ENCODE results near the gene BMAL1.

DNA sequence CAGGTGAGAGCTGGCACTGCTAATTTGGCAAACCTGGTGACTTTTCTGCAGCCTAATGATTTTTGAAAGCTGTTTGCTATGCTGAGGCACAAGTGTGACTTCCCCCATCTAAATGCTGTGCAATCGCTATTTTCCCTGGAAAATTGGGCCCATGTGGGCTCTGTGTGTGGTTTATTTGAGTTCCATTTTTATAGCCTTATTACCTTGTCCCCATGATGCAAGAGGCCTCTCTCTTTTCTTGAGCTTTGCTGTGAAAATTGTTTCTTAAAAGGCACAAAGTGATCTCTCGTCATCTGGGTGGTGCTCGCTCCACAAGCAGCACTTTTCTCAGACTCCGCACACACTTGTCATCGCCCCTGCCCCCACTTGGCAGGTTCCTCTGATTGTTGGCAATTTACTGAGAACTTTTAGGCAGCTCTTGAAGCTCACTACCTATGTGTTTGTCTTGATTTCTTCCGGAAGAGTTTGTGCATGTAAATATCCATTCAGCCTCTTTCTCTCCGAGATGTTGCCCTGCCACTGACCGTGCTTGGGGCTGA is 24.9 kb downstream of the BMAL1 start:
- TF ChIP-seq POLR2A (IDR thresholded peaks at IDR 0.05) = no peak
- TF ChIP-seq, protein P1, sequence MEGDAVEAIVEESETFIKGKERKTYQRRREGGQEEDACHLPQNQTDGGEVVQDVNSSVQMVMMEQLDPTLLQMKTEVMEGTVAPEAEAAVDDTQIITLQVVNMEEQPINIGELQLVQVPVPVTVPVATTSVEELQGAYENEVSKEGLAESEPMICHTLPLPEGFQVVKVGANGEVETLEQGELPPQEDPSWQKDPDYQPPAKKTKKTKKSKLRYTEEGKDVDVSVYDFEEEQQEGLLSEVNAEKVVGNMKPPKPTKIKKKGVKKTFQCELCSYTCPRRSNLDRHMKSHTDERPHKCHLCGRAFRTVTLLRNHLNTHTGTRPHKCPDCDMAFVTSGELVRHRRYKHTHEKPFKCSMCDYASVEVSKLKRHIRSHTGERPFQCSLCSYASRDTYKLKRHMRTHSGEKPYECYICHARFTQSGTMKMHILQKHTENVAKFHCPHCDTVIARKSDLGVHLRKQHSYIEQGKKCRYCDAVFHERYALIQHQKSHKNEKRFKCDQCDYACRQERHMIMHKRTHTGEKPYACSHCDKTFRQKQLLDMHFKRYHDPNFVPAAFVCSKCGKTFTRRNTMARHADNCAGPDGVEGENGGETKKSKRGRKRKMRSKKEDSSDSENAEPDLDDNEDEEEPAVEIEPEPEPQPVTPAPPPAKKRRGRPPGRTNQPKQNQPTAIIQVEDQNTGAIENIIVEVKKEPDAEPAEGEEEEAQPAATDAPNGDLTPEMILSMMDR (IDR thresholded peaks at IDR 0.05) = no peak
- no peak for TF ChIP-seq EP300 (IDR thresholded peaks at IDR 0.05)
